Stimulated activated CD8-positive, alpha-beta memory T cell treated with anti-CD3 and anti-CD28 coated beads, Interleukin-15, amount 100 ng/mL, for 4 hours (primary cell): ENCODE results near the gene ENPP7.

Experiments
- DNase-seq, 2 donors: peaks; one replicate each; pipeline ENCODE4 v3.0.0-alpha.2; 2020; ENCODE audit warnings: low read depth in 2 of 2

ENPP7 gene

DNA sequence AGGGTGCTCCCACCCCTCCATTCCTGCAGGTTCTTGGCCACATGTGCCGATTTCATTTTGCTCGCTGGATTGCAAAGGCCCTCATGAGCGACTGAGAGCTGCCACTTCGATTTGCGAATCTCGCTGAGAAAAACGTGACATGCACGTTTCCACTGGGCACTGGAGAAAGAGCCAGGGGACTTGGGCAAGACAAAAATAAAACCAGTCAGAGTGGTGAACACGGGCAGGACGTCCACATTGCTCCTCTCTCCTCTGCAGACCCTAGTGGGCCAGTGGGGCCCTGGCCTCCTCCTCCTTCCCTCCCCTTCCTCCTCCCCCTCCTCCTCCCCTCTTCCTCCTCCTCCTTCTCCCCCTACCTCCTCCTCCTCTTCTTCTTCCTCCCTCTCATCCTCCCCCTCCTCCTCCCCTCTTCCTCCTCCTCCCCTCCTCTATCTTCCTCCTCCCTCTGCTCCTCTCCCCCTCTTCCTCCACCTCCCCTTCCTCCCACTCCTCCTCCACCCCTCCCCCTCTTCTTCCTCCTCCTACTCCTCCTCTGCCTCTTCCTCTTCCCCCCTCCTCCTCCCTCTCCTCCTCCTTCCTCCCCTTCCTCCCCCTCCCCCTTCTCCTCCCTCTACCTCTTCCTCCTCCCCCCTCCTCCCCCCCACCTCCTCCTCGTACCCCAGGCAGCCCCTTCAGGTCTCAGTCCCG lies 28.1 kb upstream of the ENPP7 start:
- no peak for DNase-seq

GRCh38 chr17:79704691-79705090 lies 26.1 kb upstream of the ENPP7 start:
- no peak for DNase-seq

DNA sequence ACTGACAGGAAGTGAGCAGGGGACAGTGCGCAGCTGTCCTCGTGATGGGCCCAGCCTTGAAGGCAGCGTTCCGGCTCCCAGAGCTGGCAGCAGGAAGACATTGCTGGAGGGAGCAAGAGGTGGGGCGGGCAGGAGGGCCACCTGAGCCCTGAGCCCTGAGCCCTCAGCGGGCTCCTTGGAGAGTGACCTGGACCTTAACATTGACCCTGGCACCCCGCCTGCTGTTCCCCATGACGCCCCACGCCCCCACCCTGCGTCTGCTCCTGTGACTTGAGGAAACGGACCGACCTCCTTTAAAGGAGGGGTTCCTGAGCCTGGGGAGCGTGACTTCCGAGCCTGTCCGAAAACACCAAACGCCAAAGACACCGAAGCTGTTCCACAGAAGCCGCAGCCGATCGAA lies 25.1 kb upstream of the ENPP7 start:
- no peak for DNase-seq

GRCh38 chr17:79706931-79707850 lies 23.6 kb upstream of the ENPP7 start:
- no peak for DNase-seq

DNA sequence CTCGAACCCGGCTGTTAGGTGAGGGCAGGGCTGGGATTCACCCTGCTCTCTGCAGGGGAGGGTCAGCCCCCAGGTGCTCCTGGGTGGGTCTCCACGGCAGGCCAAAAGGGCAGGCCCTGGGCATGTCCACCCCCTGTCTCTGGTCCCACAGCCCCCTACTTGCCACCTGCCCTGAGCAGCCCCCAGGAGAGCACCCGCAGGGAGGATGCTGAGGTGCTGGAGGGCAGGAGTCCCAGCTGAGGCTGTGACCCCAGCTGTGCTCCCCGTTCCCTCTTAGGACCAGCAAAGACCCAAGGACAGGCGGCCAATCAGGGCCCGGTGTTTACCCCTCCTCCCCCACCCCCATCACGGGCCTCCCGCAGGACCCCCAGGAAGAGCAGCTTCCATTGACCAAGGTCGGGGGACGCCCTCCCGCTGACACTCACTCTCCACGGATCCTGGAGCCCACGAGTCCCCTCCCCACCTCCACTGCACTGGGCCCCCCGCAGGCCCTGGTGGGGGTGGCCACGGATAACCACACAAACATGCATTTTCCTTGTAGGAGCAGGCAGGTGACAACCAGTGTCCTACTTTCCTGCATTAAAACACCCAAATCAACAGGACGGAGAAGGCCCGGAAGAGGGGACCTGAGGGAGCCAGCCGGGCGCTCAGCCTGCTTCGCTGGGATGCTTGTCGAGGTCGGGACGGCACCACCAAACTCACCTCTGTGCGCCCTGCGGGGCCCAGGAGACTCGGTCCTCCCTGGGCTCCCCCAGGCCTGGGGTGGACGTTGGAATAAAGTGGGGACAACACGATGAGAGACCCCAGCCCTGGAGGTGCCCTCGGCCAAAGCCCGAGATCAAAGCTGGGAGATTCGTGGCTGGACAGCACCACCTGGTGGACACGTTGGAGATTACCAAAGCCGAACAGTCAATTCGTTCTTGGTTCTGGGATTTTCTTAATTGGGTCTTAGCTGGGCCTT lies 22.5 kb upstream of the ENPP7 start:
- peak; percentile 13 to 20 for DNase-seq

GRCh38 chr17:79711715-79712305 lies 18.9 kb upstream of the ENPP7 start:
- DNase-seq, result no peak

- no peak for DNase-seq
These were observed 17.4 kb upstream of the ENPP7 start for GRCh38 chr17:79713391-79713790.

DNA sequence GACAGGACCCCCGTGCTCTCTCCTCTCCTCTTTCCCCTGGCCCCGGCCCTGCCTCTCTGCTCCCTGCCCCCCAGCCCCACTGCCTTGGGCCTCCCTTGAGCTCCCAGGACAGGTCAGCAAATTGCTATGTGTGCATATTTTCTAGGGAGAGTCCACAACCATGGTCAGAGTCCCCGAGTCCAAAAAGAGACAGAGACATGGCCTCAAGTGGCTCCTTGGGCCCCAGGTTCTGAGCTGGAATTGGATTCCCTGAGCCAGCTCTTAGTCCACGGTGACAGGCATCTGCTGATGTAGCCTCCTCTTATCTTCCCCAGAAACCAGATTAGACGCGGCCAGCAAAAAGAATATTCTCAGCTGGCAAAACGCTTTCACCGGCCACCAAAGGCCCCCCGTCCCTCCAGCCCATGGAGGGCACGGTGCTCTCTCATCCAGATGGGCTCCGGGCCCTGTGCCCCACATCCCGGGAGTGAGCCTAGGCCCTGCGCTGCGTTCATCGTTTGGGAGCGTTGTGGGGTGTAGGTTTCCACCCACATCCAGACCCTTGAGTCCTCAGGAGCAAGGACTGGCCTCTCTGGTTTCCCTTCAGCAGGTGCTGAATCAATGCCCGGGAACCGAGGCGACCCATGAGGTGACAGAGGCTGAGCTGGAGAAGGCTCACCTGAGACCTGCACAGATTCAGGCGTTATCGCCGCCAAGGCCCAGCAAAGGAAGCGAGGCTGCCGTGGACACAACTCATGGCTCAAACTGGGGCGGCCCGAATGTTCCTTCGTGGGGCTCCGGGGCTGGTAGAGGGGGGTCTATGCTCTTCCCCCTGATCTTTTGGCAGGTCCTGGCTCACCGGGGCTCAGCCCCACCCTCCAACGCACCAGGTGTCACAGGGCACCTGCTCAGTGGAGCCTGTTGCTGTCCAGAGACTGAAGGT lies 16.3 kb upstream of the ENPP7 start:
- no peak for DNase-seq

DNA sequence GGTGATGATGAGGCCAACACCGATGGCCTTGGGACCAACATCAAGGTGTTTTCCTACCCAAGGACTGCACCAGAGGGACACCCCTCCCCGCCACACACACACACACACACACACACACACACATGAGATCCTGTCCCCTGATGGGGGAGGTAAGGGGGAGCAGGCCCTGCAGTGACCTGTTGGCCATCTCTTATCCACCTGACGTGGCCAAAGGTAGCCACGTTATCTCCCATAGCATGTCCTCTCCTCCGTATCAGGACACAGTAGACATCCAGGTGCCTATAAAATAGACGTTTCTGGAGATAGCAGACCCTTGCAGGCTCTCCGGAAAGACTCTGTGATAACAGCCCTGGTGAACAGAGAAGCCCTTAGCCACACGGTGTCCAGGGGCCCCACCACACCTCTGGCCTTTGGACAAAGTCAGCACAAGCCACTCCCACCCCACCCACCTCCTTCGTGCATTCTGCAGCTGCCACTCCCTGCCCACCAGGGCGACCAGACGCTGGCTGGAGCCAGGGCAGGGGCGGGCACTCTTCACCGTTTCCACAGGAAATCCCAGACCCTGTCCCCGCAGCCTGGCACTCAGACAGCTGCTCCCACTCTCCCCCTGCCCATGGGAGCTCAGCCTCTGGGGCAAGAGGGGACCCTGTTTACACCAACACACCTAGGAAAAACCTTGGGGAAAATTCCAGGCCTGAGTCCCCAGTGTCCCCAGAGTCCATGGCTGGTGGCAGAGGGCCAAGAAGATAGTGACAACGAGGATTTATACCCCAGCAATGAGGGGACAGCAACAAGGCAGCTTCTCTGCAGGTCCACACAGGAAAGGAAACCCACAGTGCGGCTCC lies 15.4 kb upstream of the ENPP7 start:
- DNase-seq, result no peak

- DNase-seq, result no peak
These were observed 14.6 kb upstream of the ENPP7 start for GRCh38 chr17:79715943-79716797.

DNA sequence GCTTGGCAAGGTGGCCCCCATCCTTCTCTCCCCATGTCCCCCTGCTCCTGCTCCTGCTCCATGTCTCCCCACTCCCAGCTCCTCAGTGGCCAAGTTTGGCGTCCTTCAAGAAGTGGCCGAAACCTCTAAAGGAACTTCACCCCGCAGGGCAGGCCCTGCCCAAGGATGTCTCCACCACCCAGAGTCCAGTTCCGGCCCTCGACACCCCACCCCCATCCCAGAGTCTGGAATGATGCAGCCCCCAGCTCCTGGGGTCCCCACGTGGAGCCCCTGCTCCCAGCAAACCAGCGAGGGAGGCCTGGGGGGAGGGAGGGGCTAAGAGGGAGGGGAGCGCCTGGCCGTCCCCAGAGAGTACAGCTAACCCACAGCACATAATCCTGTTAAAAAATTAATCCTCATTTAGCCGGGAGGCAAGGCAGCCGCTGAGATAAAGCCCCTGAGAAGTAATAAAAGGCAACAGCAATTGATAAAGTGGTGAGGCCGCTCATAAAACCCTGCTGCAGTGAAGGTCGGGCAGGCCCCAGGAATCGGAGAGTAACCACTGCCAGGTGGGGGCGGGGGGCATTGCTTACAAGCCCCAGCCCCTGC lies 9.9 kb upstream of the ENPP7 start:
- no peak for DNase-seq

DNA sequence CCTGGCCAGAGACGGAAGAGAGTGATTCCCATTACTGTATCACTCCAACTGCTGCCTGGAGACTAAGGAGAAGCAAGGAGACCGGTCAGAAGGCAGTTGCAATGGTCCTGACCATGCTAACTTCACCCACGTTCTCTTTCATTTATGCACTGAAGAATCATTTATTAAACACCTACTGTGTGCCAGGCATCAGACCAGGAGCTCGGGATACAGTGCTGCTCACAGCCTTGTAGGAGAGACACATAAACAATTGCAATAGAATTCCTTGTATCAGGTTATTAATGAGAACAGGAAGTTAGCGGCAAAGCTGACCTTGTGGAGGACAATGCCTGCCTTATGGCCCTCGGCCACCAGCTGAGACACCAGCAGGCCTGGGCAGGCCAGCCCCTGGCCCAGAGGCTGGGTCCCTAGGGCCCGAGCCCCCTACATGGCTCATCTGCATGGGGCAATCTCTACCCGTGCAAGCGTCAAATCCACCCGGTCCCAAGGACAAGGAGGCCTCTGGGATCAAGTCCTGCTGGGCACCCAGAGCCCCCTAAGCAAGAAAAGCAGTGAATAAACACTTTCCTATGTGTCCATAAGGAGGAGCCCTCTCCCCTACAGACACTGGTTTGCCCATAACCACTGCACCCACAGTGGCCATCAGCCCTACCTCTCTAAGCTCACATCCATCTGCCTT lies 8.6 kb upstream of the ENPP7 start:
- no peak for DNase-seq

DNA sequence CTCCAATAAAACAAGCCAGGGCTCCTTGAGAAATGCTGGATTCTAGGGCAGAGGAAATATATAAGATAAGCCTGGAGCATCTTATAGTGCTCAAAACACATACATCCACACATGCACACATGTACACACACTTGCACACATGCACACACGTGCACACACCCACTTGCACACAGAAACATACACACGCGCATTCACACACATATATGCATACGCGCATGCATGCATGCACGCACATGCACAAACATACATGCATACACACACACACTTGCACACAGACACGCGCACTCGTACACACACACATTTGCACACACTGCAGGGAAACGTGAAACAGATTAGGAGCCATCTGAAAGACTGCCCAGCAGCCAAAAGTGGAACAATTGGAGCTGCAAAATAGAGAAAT lies 8.0 kb upstream of the ENPP7 start:
- DNase-seq, result no peak

GRCh38 chr17:79728169-79728907 lies 2.4 kb upstream of the ENPP7 start:
- DNase-seq, result peak; percentile 38 to 67

DNA sequence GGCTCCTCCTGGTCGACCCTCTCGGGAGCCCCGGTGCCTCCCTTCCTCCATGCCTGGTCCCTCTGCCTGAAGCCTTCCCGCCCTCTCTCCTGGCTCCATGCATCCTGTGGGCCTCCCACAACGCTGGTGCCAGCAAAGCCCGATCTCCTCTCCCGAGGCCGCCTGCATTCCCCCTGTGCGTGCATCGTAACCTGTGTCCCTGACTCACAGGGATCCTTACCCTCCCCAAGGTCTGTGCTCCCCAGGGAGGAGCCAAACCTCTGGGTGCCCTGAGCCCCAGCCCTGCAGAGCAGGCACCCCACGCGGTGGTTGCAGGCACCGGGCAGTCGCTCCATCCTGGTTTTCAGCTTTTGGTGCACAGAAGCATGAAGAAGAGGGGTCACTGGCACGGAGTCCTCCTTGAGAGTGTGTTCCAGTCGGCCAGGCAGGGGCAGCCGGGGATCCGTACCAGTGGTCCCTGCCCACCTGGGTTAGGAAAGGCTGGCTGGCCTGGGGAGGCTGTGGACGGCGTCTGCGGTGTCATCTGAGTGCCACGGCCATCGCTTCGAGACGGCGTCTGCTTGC lies 1.8 kb upstream of the ENPP7 start:
- no peak for DNase-seq

- DNase-seq, result no peak
These were observed 982 bp upstream of the ENPP7 start for GRCh38 chr17:79729761-79730160.

GRCh38 chr17:79730437-79730768 lies 340 bp upstream of the ENPP7 start:
- DNase-seq, result no peak
